ENCODE data around the gene TOX2. TPM values are rescaled to one million over a fixed set of nuclear protein-coding genes. Genes with fewer than 3 reads are reported as not detected.

The TOX2 gene
- total RNA-seq, 1 experiment from 2014 or later, result 0.18 TPM

Small RNA genes lying within 50 kb of the gene (small RNA-seq; reads per million reads assigned to genes)
- not detected for gene RN7SL443P

Other genes with a start within 250 kb of the TOX2 start
- 108 and 123 TPM in 2 replicates for gene MYBL2, start 247.7 kb upstream of the TOX2 start, total RNA-seq (2014; rRNA removed; shearing (Covaris generic))
- gene GTSF1L, start 187.8 kb upstream of the TOX2 start, total RNA-seq (2014; rRNA removed; shearing (Covaris generic)), result not detected in 2 replicates